Astrocyte of the cerebellum (primary cell): Measurements from ENCODE around the gene CNTNAP2.
"Not testable (repeated sequence)": the region's sequence is repeated elsewhere in the genome, so short reads cannot be mapped to it uniquely, and the experiment has no call there.

Experiments used
- DNase-seq: peaks from one replicate; pipeline ENCODE4 v3.0.0-alpha.2; 2011; ENCODE audit warnings: low read depth
- H3K4me3 ChIP-seq: 2 replicates; pipeline ENCODE4 v1.5.1; 2011; ENCODE audit warnings: mild to moderate bottlenecking, low read depth, low read length, moderate library complexity
- CTCF ChIP-seq: IDR thresholded peaks from 2 replicates; pipeline ENCODE4 v1.5.1; 2012; ENCODE audit warnings: low read length, low read depth, moderate library complexity, mild to moderate bottlenecking; ENCODE audit errors: missing control alignments
- in situ Hi-C: cut with HindIII; loops from 2 replicates; pipeline ENCODE4 v1.10.0; 2017; ENCODE audit warnings: low sequenced_read_pairs

CNTNAP2 gene

GRCh38 chr7:147584771-147585193, 1468.2 kb downstream of the CNTNAP2 start:
- in situ Hi-C loops = no loop called here
- DNase-seq = no peak
- no peak overlapping the region for H3K4me3 ChIP-seq
- TF ChIP-seq CTCF = no peak

GRCh38 chr7:147586110-147586509, 1469.5 kb downstream of the CNTNAP2 start:
- no peak overlapping the region for H3K4me3 ChIP-seq
- TF ChIP-seq CTCF = no peak
- in situ Hi-C loops = no loop called here
- DNase-seq = no peak

- in situ Hi-C loops = no loop called here
- TF ChIP-seq CTCF = no peak
- DNase-seq = no peak
- no peak overlapping the region for H3K4me3 ChIP-seq
These were observed 1469.9 kb downstream of the CNTNAP2 start for GRCh38 chr7:147586526-147586925.

GRCh38 chr7:147593271-147594057, 1476.9 kb downstream of the CNTNAP2 start:
- no peak for DNase-seq
- H3K4me3 ChIP-seq = no peak overlapping the region
- in situ Hi-C loops = no loop called here
- TF ChIP-seq CTCF = no peak

GRCh38 chr7:147595042-147595441, 1478.4 kb downstream of the CNTNAP2 start:
- TF ChIP-seq CTCF = no peak
- no peak overlapping the region for H3K4me3 ChIP-seq
- DNase-seq = no peak
- in situ Hi-C loops = no loop called here

- H3K4me3 ChIP-seq, in situ Hi-C loops, DNase-seq: not testable (repeated sequence)
These were observed 1482.1 kb downstream of the CNTNAP2 start for GRCh38 chr7:147598687-147599086.

GRCh38 chr7:147605323-147605722, 1488.7 kb downstream of the CNTNAP2 start:
- H3K4me3 ChIP-seq = no peak overlapping the region
- in situ Hi-C loops = no loop called here
- TF ChIP-seq CTCF = no peak
- no peak for DNase-seq
